ENCODE results near the gene RETSAT. TPM values are rescaled to one million over a fixed set of nuclear protein-coding genes. Genes with fewer than 3 reads are reported as not detected.
"Not testable (repeated sequence)": the region's sequence is repeated elsewhere in the genome, so short reads cannot be mapped to it uniquely, and the experiment has no call there.

Gene RETSAT
- total RNA-seq, 2 experiments from 2014 or later = 28.8 to 29.7 TPM

- Mint-ChIP-seq H3K9me3 (no peaks in the 10 kb centered on the region), H3K36me3 (peaks cover 75% of the 10 kb centered on the region), H3K4me3 (peak overlapping the region; percentile 99), H3K27me3 (no peaks in the 10 kb centered on the region), H3K4me1 (peaks cover 53% of the 10 kb centered on the region), H3K27ac (peak overlapping the region; percentile 100)
- ATAC-seq (ENCODE audit: low read depth) (no peak), DNase-seq (no peak)
- POLR2A ChIA-PET = interaction anchor here (0.7 to 4.9 kb wide), 6 partner anchors 11 to 1236 kb away, joined by 3 to 35 read pairs (median 9); partner anchors contain the start of genes ELMOD3, MAT2A and RETSAT
These were observed 29.5 kb downstream of the RETSAT start for GRCh38 chr2:85324639-85325465.

GRCh38 chr2:85323988-85324367 lies 30.4 kb downstream of the RETSAT start:
- Mint-ChIP-seq H3K36me3 (peaks cover 77% of the 10 kb centered on the region), H3K27ac (peak overlapping the region; percentile 71), H3K4me3 (peak overlapping the region; percentile 99), H3K4me1 (peaks cover 53% of the 10 kb centered on the region)
- not testable (repeated sequence) for H3K9me3 Mint-ChIP-seq; H3K27me3 Mint-ChIP-seq; ATAC-seq (ENCODE audit: low read depth); DNase-seq
- POLR2A ChIA-PET = interaction anchor here (0.7 to 4.9 kb wide), 6 partner anchors 10 to 870 kb away, joined by 3 to 35 read pairs (median 8); partner anchors contain the start of genes ELMOD3 and RETSAT

- no peak for DNase-seq
- peaks cover 55% of the 10 kb centered on the region for H3K4me1 Mint-ChIP-seq
- POLR2A ChIA-PET = interaction anchor here (0.7 to 4.9 kb wide), 7 partner anchors 9 to 871 kb away, joined by 3 to 35 read pairs (median 4); partner anchors contain the start of genes ELMOD3 and RETSAT
- no peaks in the 10 kb centered on the region for H3K27me3 Mint-ChIP-seq
- peaks cover 79% of the 10 kb centered on the region for H3K36me3 Mint-ChIP-seq
- no peak for ATAC-seq (ENCODE audit: low read depth)
- H3K4me3 Mint-ChIP-seq = peak overlapping the region; percentile 99
- no peaks in the 10 kb centered on the region for H3K9me3 Mint-ChIP-seq
- peak overlapping the region; percentile 71 for H3K27ac Mint-ChIP-seq
These were observed 30.9 kb downstream of the RETSAT start for GRCh38 chr2:85323351-85323987.

- H3K4me1 Mint-ChIP-seq = peaks cover 57% of the 10 kb centered on the region
- H3K9me3 Mint-ChIP-seq = no peaks in the 10 kb centered on the region
- no peaks in the 10 kb centered on the region for H3K27me3 Mint-ChIP-seq
- no peak for DNase-seq
- peak overlapping the region; percentile 28 for H3K27ac Mint-ChIP-seq
- H3K4me3 Mint-ChIP-seq = peak overlapping the region; percentile 51
- ATAC-seq (ENCODE audit: low read depth) = no peak
- H3K36me3 Mint-ChIP-seq = peaks cover 65% of the 10 kb centered on the region
- POLR2A ChIA-PET = interaction anchor here (0.6 to 3.1 kb wide), 7 partner anchors 8 to 242 kb away, joined by 3 to 23 read pairs (median 3); partner anchors contain the start of genes RETSAT and TGOLN2
These were observed 34.5 kb downstream of the RETSAT start for GRCh38 chr2:85319796-85320195.

- Mint-ChIP-seq H3K9me3 (no peaks in the 10 kb centered on the region), H3K4me1 (peaks cover 49% of the 10 kb centered on the region), H3K36me3 (peaks cover 55% of the 10 kb centered on the region), H3K27me3 (no peaks in the 10 kb centered on the region), H3K27ac (peak overlapping the region; percentile 17), H3K4me3 (peak overlapping the region; percentile 30)
- peak; percentile 53 for ATAC-seq (ENCODE audit: low read depth)
- POLR2A ChIA-PET = interaction anchor here (0.6 to 3.1 kb wide), 12 partner anchors 9 to 502 kb away, joined by 3 to 23 read pairs (median 5); partner anchors contain the start of genes MAT2A, SH2D6, TGOLN2 and TMEM150A
- DNase-seq = no peak
These were observed 35.9 kb downstream of the RETSAT start for GRCh38 chr2:85318222-85319074.

DNA sequence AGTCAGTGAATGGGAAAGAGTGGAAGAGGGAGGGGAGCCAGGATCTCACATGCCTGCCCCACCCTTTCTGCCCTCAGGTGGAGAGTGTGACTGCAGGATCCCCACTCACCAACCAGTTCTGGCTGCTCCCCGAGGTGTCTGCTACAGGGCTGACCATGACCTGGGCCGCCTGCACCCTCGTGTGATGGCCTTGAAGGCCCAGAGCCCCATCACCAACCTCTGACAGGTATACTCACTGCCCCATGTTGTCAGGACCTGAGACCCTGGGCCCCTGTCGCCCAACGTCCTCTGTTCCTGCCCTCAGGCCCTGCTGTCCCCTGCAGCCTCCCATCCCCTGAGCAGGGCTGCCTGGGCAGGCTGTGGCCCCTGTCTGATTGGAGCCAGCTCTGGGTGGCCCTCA lies 38.4 kb downstream of the RETSAT start:
- Mint-ChIP-seq H3K4me1 (peaks cover 30% of the 10 kb centered on the region), H3K36me3 (peaks cover 33% of the 10 kb centered on the region)
- ATAC-seq (ENCODE audit: low read depth); H3K27ac Mint-ChIP-seq; POLR2A ChIA-PET; H3K4me3 Mint-ChIP-seq; H3K27me3 Mint-ChIP-seq; H3K9me3 Mint-ChIP-seq; DNase-seq: not testable (repeated sequence)

- no peak for ATAC-seq (ENCODE audit: low read depth)
- Mint-ChIP-seq H3K9me3 (no peaks in the 10 kb centered on the region), H3K4me3 (no peak overlapping the region), H3K27ac (no peak overlapping the region), H3K36me3 (peaks cover 24% of the 10 kb centered on the region), H3K27me3 (no peaks in the 10 kb centered on the region), H3K4me1 (peaks cover 29% of the 10 kb centered on the region)
- DNase-seq = no peak
- POLR2A ChIA-PET = interaction anchor here (1.0 to 3.4 kb wide), 3 partner anchors 11 to 39 kb away, joined by 3 to 35 read pairs (median 3); partner anchors contain the start of genes RETSAT and TGOLN2
These were observed 39.5 kb downstream of the RETSAT start for GRCh38 chr2:85314884-85315242.

GRCh38 chr2:85312404-85312803 lies 41.9 kb downstream of the RETSAT start:
- POLR2A ChIA-PET = interaction anchor here (0.6 to 3.4 kb wide), 3 partner anchors 12 to 23 kb away, joined by 3 to 35 read pairs (median 3); partner anchors contain the start of gene TGOLN2
- no peaks in the 10 kb centered on the region for H3K27me3 Mint-ChIP-seq
- no peak overlapping the region for H3K4me3 Mint-ChIP-seq
- no peak for DNase-seq
- H3K9me3 Mint-ChIP-seq = no peaks in the 10 kb centered on the region
- no peak for ATAC-seq (ENCODE audit: low read depth)
- H3K27ac Mint-ChIP-seq = no peak overlapping the region
- H3K4me1 Mint-ChIP-seq = peaks cover 28% of the 10 kb centered on the region
- H3K36me3 Mint-ChIP-seq = peaks cover 17% of the 10 kb centered on the region

- Mint-ChIP-seq H3K4me1 (peaks cover 24% of the 10 kb centered on the region), H3K36me3 (peaks cover 7% of the 10 kb centered on the region), H3K4me3 (peak overlapping the region; percentile 75), H3K9me3 (no peaks in the 10 kb centered on the region), H3K27me3 (no peaks in the 10 kb centered on the region), H3K27ac (peak overlapping the region; percentile 59)
- ATAC-seq (ENCODE audit: low read depth) (no peak), DNase-seq (no peak)
- POLR2A ChIA-PET = interaction anchor here (0.6 to 2.9 kb wide), 7 partner anchors 9 to 339 kb away, joined by 3 to 16 read pairs (median 5); partner anchors contain the start of genes ELMOD3, RETSAT and TGOLN2
These were observed 44.0 kb downstream of the RETSAT start for GRCh38 chr2:85310330-85310729.

- peak overlapping the region; percentile 59 for H3K27ac Mint-ChIP-seq
- H3K9me3 Mint-ChIP-seq = no peaks in the 10 kb centered on the region
- DNase-seq = peak; percentile 48
- no peaks in the 10 kb centered on the region for H3K27me3 Mint-ChIP-seq
- POLR2A ChIA-PET = interaction anchor here (1.0 to 2.9 kb wide), 8 partner anchors 10 to 340 kb away, joined by 3 to 27 read pairs (median 6); partner anchors contain the start of genes ELMOD3, MAT2A, RETSAT and TGOLN2
- peak overlapping the region; percentile 75 for H3K4me3 Mint-ChIP-seq
- peaks cover 7% of the 10 kb centered on the region for H3K36me3 Mint-ChIP-seq
- ATAC-seq (ENCODE audit: low read depth) = peak; percentile 51
- peaks cover 24% of the 10 kb centered on the region for H3K4me1 Mint-ChIP-seq
These were observed 44.5 kb downstream of the RETSAT start for GRCh38 chr2:85309699-85310321.

- H3K27ac Mint-ChIP-seq = peak overlapping the region; percentile 59
- H3K27me3 Mint-ChIP-seq = peaks cover 5% of the 10 kb centered on the region
- H3K4me3 Mint-ChIP-seq = peak overlapping the region; percentile 75
These were observed 45.3 kb downstream of the RETSAT start for GRCh38 chr2:85308896-85309555.

More at GRCh38 chr2:85308896-85309555, 45.3 kb downstream of the RETSAT start:
- POLR2A ChIA-PET = interaction anchor here (1.0 to 2.9 kb wide), 8 partner anchors 10 to 339 kb away, joined by 3 to 27 read pairs (median 6); partner anchors contain the start of genes ELMOD3, MAT2A, RETSAT and TGOLN2
- ATAC-seq (ENCODE audit: low read depth) (no peak), DNase-seq (no peak)
- H3K36me3 Mint-ChIP-seq = peaks cover 4% of the 10 kb centered on the region
- peaks cover 21% of the 10 kb centered on the region for H3K4me1 Mint-ChIP-seq
- no peaks in the 10 kb centered on the region for H3K9me3 Mint-ChIP-seq

Data from activated naive CD8-positive, alpha-beta T cell treated with anti-CD3 and anti-CD28 coated beads, Interleukin-2, amount 10 ng/mL, durations not matched to agents 7 days and 5 days (primary cell).